Fibroblast of lung (primary cell): ENCODE data around the gene ZSWIM6. TPM values are rescaled to one million over a fixed set of nuclear protein-coding genes. Genes with fewer than 3 reads are reported as not detected.

Experiments used
- DNase-seq, 2 donors: peaks; one replicate each; pipeline versions ENCODE4 v3.0.0 to v3.0.0-alpha.2; 2010; ENCODE audit warnings: low read depth in 2 of 2
- H2AFZ ChIP-seq: 2 replicates; pipeline ENCODE4 v1.5.1; 2012; ENCODE audit warnings: low read length, control low read depth, inconsistent platforms
- H3K27ac ChIP-seq: 2 replicates; pipeline ENCODE4 v1.5.1; 2011; ENCODE audit warnings: low read length, control low read depth; ENCODE audit not compliant: insufficient read depth
- H3K27me3 ChIP-seq: 2 replicates; pipeline ENCODE4 v1.5.1; 2011; ENCODE audit warnings: mild to moderate bottlenecking, low read length; ENCODE audit not compliant: control insufficient read depth, insufficient read depth
- H3K36me3 ChIP-seq: 2 replicates; pipeline ENCODE4 v1.5.1; 2011; ENCODE audit warnings: low read length; ENCODE audit not compliant: control insufficient read depth, insufficient read depth
- H3K4me1 ChIP-seq: 2 replicates; pipeline ENCODE4 v1.5.1; 2011; ENCODE audit warnings: low read length; ENCODE audit not compliant: control insufficient read depth, insufficient read depth; ENCODE audit errors: extremely low read depth
- H3K4me2 ChIP-seq: 2 replicates; pipeline ENCODE4 v1.5.1; 2011; ENCODE audit warnings: low read length, control low read depth; ENCODE audit not compliant: insufficient read depth; ENCODE audit errors: extremely low read depth
- H3K4me3 ChIP-seq, 4 experiments: fragments of 200-600 bp in 1 of 4; sonication (generic) in 1 of 4; replicated peaks in 1 of 4; 2 replicates each; pipeline ENCODE4 v1.5.1; 2011 to 2016; ENCODE audit warnings: low read length in 4 of 4, low read depth in 3 of 4, mild to moderate bottlenecking in 3 of 4, control low read depth in 2 of 4, inconsistent platforms in 1 of 4, mixed read lengths in 1 of 4; ENCODE audit not compliant: insufficient read depth in 1 of 4; ENCODE audit errors: control extremely low read depth in 1 of 4
- H3K79me2 ChIP-seq: 2 replicates; pipeline ENCODE4 v1.5.1; 2012; ENCODE audit warnings: mild to moderate bottlenecking, low read length, inconsistent platforms; ENCODE audit not compliant: control insufficient read depth, insufficient read depth
- H3K9ac ChIP-seq: 2 replicates; pipeline ENCODE4 v1.5.1; 2011; ENCODE audit warnings: mild to moderate bottlenecking, low read length, control low read depth; ENCODE audit not compliant: insufficient read depth
- H3K9me3 ChIP-seq: 2 replicates; pipeline ENCODE4 v1.5.1; 2012; ENCODE audit warnings: low read depth, low read length; ENCODE audit not compliant: control insufficient read depth, insufficient read depth
- H4K20me1 ChIP-seq: 2 replicates; pipeline ENCODE4 v1.5.1; 2011; ENCODE audit warnings: low read length; ENCODE audit not compliant: control insufficient read depth, insufficient read depth; ENCODE audit errors: extremely low read depth
- CTCF ChIP-seq, 2 donors: IDR thresholded peaks in 1 of 2; conservative IDR thresholded peaks in 1 of 2; 1 replicate in 1 of 2; 2 replicates in 1 of 2; pipeline ENCODE4 v1.5.1; 2011 to 2012; ENCODE audit warnings: low read length in 2 of 2, control low read depth in 1 of 2, inconsistent platforms in 1 of 2, low read depth in 1 of 2, mild to moderate bottlenecking in 1 of 2
- EZH2 ChIP-seq: IDR thresholded peaks from 2 replicates; pipeline ENCODE4 v1.5.1; 2012; ENCODE audit warnings: low read length, control low read depth, mild to moderate bottlenecking; ENCODE audit errors: missing control alignments
- polyA plus RNA-seq, 2 donors: library from polyadenylated mRNA; depleted of rRNA in 1 of 2; stranded (reverse) in 1 of 2; unstranded in 1 of 2; fragments of >200 nt; gene quantifications; 2 replicates each; pipeline ENCODE4 v1.2.1, GENCODE V29; 2011 to 2012; ENCODE audit warnings: missing spikeins in 1 of 2
- total RNA-seq: library from RNA; depleted of rRNA; stranded (reverse); fragments of >200 nt; gene quantifications from 2 replicates; pipeline ENCODE4 v1.2.1, GENCODE V29; 2014

Gene ZSWIM6
- total and polyA plus RNA-seq, 2 donors (not counting 1 experiment from before 2014, with no cell fraction given): 23.5 to 26.6 TPM

- H3K36me3 ChIP-seq: no peaks in the 10 kb centered on the region
- no peaks in the 10 kb centered on the region for H3K79me2 ChIP-seq
- no peaks in the 10 kb centered on the region for H3K4me1 ChIP-seq
- no peak overlapping the region for H3K4me2 ChIP-seq
- H3K9ac ChIP-seq: no peak overlapping the region
- peak in 1 of 2 donors; percentile 33 for DNase-seq
- no peaks in the 10 kb centered on the region for H3K9me3 ChIP-seq
- no peak overlapping the region for H3K27ac ChIP-seq
- no peak overlapping the region for H3K4me3 ChIP-seq
- H2AFZ ChIP-seq: no peak overlapping the region
- H3K27me3 ChIP-seq: peaks cover 7% of the 10 kb centered on the region
- no peak for TF ChIP-seq EZH2
- TF ChIP-seq CTCF (conservative IDR thresholded peaks at IDR 0.05 in 1 of 2, IDR thresholded peaks at IDR 0.05 in 1 of 2; ENCODE audit: low read depth in 1 of 2, low read length in 2 of 2): no peak
- no peaks in the 10 kb centered on the region for H4K20me1 ChIP-seq
Observed at GRCh38 chr5:61586096-61587084, 254.3 kb downstream of the ZSWIM6 start.

DNA sequence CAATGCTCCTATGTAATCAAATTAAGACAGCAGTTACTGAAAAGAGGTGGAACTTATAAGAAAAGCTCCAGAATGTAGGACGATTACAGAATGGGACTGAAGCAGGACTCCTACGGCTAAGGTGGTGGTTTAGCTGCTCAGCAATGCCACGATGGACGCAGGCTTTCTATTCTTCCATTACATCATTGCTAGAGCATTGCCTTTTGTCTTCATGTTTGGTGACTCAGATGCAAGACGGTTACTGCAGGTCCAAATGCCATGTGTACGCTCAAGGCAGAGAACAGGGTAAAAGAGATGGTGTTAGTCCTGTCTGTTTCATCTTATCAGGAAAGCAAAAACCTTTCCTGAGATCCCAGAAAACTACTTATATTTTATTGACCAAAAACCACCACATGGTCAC, 255.1 kb downstream of the ZSWIM6 start:
- no peaks in the 10 kb centered on the region for H3K36me3 ChIP-seq
- H3K4me2 ChIP-seq: no peak overlapping the region
- no peaks in the 10 kb centered on the region for H3K4me1 ChIP-seq
- H3K27me3 ChIP-seq: peaks cover 9% of the 10 kb centered on the region
- TF ChIP-seq EZH2 (no peak), CTCF (conservative IDR thresholded peaks at IDR 0.05 in 1 of 2, IDR thresholded peaks at IDR 0.05 in 1 of 2; ENCODE audit: low read depth in 1 of 2, low read length in 2 of 2) (no peak)
- no peaks in the 10 kb centered on the region for H3K9me3 ChIP-seq
- peak in 1 of 2 donors; percentile 93 for DNase-seq
- H3K27ac ChIP-seq: no peak overlapping the region
- no peaks in the 10 kb centered on the region for H3K79me2 ChIP-seq
- H3K4me3 ChIP-seq: no peak overlapping the region
- no peak overlapping the region for H3K9ac ChIP-seq
- H2AFZ ChIP-seq: no peak overlapping the region
- H4K20me1 ChIP-seq: no peaks in the 10 kb centered on the region

- TF ChIP-seq EZH2 (no peak), CTCF (conservative IDR thresholded peaks at IDR 0.05 in 1 of 2, IDR thresholded peaks at IDR 0.05 in 1 of 2; ENCODE audit: low read depth in 1 of 2, low read length in 2 of 2) (no peak)
- no peak overlapping the region for H3K9ac ChIP-seq
- no peaks in the 10 kb centered on the region for H4K20me1 ChIP-seq
- H3K36me3 ChIP-seq: no peaks in the 10 kb centered on the region
- H3K4me2 ChIP-seq: no peak overlapping the region
- no peak overlapping the region for H3K27ac ChIP-seq
- peaks cover 9% of the 10 kb centered on the region for H3K27me3 ChIP-seq
- H2AFZ ChIP-seq: no peak overlapping the region
- no peaks in the 10 kb centered on the region for H3K9me3 ChIP-seq
- no peaks in the 10 kb centered on the region for H3K79me2 ChIP-seq
- H3K4me1 ChIP-seq: no peaks in the 10 kb centered on the region
- H3K4me3 ChIP-seq: no peak overlapping the region
- no peak for DNase-seq
Observed at GRCh38 chr5:61588216-61588615, 256.2 kb downstream of the ZSWIM6 start.
